Stimulated activated CD4-positive, alpha-beta T cell treated with anti-CD3 and anti-CD28 coated beads, Interleukin-12 subunit alpha, Interleukin-12 subunit beta, amount 100 ng/mL, for 4 hours (primary cell): ENCODE data around the gene PTCD3.
A peak's percentile ranks its signal among the peaks of the same experiment; 100 is the strongest.

Experiments used
- DNase-seq: peaks from one replicate; pipeline ENCODE4 v3.0.0-alpha.2; 2020

Gene PTCD3

GRCh38 chr2:86082756-86083155 lies 23.3 kb upstream of the PTCD3 start:
- no peak for DNase-seq

- DNase-seq: no peak
Measured at GRCh38 chr2:86087936-86088850, 17.8 kb upstream of the PTCD3 start.

GRCh38 chr2:86094229-86094628 lies 11.8 kb upstream of the PTCD3 start:
- no peak for DNase-seq

GRCh38 chr2:86097114-86097896 lies 8.7 kb upstream of the PTCD3 start:
- DNase-seq: no peak

GRCh38 chr2:86097913-86098312 lies 8.1 kb upstream of the PTCD3 start:
- DNase-seq: no peak

- DNase-seq: no peak
Measured at GRCh38 chr2:86102157-86102556, 3.9 kb upstream of the PTCD3 start.

GRCh38 chr2:86105252-86105968 lies 625 bp upstream of the PTCD3 start, which contains the start of gene POLR1A:
Gene POLR1A, minus strand, starts transcription at chr2:86105886. Its CDS starts 110 bp downstream, at chr2:86105776.
- DNase-seq: peak; percentile 69

GRCh38 chr2:86107031-86107430 lies 996 bp downstream of the PTCD3 start:
- DNase-seq: no peak

GRCh38 chr2:86118130-86118529 lies 12.1 kb downstream of the PTCD3 start:
- no peak for DNase-seq

GRCh38 chr2:86123328-86123925 lies 17.4 kb downstream of the PTCD3 start:
- DNase-seq: no peak

- no peak for DNase-seq
Measured at GRCh38 chr2:86124683-86125082, 18.6 kb downstream of the PTCD3 start.

GRCh38 chr2:86134709-86135108 lies 28.7 kb downstream of the PTCD3 start:
- no peak for DNase-seq

GRCh38 chr2:86135653-86136052 lies 29.6 kb downstream of the PTCD3 start:
- no peak for DNase-seq

- no peak for DNase-seq
Measured at GRCh38 chr2:86136141-86136540, 30.1 kb downstream of the PTCD3 start.

- no peak for DNase-seq
Measured at GRCh38 chr2:86138736-86139625, 32.9 kb downstream of the PTCD3 start.

- no peak for DNase-seq
Measured at GRCh38 chr2:86139981-86140380, 33.9 kb downstream of the PTCD3 start.

GRCh38 chr2:86140969-86141392 lies 34.9 kb downstream of the PTCD3 start:
- no peak for DNase-seq

- no peak for DNase-seq
Measured at GRCh38 chr2:86142436-86143257, 36.6 kb downstream of the PTCD3 start.

GRCh38 chr2:86143307-86143706 lies 37.3 kb downstream of the PTCD3 start:
- DNase-seq: no peak

GRCh38 chr2:86143926-86144685 lies 38.1 kb downstream of the PTCD3 start:
- no peak for DNase-seq
